ENCODE results near the gene SLC31A1. TPM values are rescaled to one million over a fixed set of nuclear protein-coding genes. Genes with fewer than 3 reads are reported as not detected.

SLC31A1 gene
- total RNA-seq, result 28.2 and 28.5 TPM in 2 replicates
- long read RNA-seq, full-length matches to known transcripts, result 58 of 69 reads
- long read RNA-seq, partial matches to known transcripts, result 0 of 69 reads
- long read RNA-seq, other reads (novel, unspliced or antisense), result 11 of 69 reads

GRCh38 chr9:113221003-113221799 lies at the start of gene SLC31A1, which contains the start of gene FKBP15:
Gene SLC31A1 (plus strand): TSS chr9:113221544. CDS start chr9:113256149, 34,605 bp downstream.
Gene FKBP15 (minus strand): TSS chr9:113221277. CDS start chr9:113221243, 34 bp downstream.
- H3K27ac Mint-ChIP-seq, result peak within 1 kb of the TSS; percentile 95
- no peaks in the 10 kb centered on the region for H3K27me3 Mint-ChIP-seq
- DNase-seq (ENCODE audit: low spot score, unreplicated experiment), result peak; percentile 96
- H3K4me3 Mint-ChIP-seq (ENCODE audit: low read depth), result peak within 1 kb of the TSS; percentile 89
- no peaks in the 10 kb centered on the region for H3K9me3 Mint-ChIP-seq (ENCODE audit: low read depth)
- H3K4me1 Mint-ChIP-seq (ENCODE audit: low read depth), result peaks cover 38% of the 10 kb centered on the region
- H3K36me3 Mint-ChIP-seq (ENCODE audit: insufficient read depth), result no peaks in the 10 kb centered on the region
- no peak for TF ChIP-seq CTCF (IDR thresholded peaks at IDR 0.05; ENCODE audit: unreplicated experiment)

DNA sequence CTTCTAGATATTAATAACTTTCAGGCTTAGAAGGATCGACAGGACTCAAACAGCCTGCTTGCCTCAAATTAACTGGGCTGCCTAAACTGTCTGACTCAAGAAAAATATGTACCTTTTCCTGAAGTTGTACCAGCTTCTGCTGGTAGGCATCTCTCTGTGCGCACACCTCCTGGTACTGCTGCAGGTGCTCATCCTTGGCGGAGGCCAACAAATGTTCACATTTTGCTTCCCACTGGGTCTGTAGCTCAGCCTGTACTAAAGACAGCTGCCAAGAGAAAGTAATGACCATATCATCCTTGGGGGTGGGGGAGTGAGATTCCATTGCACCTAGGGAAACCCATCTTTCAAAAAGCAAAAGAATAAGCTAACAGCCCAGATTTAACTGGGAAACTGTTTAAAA lies 48.0 kb upstream of the SLC31A1 start:
- DNase-seq (ENCODE audit: low spot score, unreplicated experiment), result no peak
- peaks cover 44% of the 10 kb centered on the region for H3K36me3 Mint-ChIP-seq (ENCODE audit: insufficient read depth)
- no peak for TF ChIP-seq CTCF (IDR thresholded peaks at IDR 0.05; ENCODE audit: unreplicated experiment)

DNA sequence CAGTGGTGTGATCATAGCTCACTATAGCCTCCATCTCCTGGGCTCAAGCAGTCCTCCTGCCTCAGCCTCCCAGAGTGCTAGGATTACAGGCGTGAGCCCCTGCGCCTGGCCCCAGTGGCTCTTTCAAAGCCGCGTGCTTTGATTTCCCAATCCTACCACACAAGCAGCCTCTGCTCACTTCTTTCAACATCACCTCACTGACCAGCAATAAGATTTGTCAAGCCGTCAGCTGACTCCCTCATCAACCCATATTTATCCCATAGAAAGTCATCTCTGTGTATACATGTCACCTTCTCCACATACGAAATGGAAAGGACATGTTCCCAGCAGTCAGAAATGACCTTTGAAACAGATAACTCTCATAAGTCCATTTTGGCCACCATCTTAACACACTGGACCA lies 44.5 kb upstream of the SLC31A1 start:
- Mint-ChIP-seq H3K9me3 (ENCODE audit: low read depth) (peaks cover 7% of the 10 kb centered on the region), H3K4me3 (ENCODE audit: low read depth) (no peak overlapping the region), H3K36me3 (ENCODE audit: insufficient read depth) (peaks cover 41% of the 10 kb centered on the region), H3K27ac (no peak overlapping the region), H3K4me1 (ENCODE audit: low read depth) (no peaks in the 10 kb centered on the region), H3K27me3 (no peaks in the 10 kb centered on the region)
- TF ChIP-seq CTCF (IDR thresholded peaks at IDR 0.05; ENCODE audit: unreplicated experiment), result no peak
- DNase-seq (ENCODE audit: low spot score, unreplicated experiment), result no peak

More for the DNA sequence above, 48.0 kb upstream of the SLC31A1 start:
- Mint-ChIP-seq H3K4me1 (ENCODE audit: low read depth) (no peaks in the 10 kb centered on the region), H3K4me3 (ENCODE audit: low read depth) (no peak overlapping the region), H3K27ac (no peak overlapping the region), H3K27me3 (no peaks in the 10 kb centered on the region), H3K9me3 (ENCODE audit: low read depth) (peaks cover 7% of the 10 kb centered on the region)

DNA sequence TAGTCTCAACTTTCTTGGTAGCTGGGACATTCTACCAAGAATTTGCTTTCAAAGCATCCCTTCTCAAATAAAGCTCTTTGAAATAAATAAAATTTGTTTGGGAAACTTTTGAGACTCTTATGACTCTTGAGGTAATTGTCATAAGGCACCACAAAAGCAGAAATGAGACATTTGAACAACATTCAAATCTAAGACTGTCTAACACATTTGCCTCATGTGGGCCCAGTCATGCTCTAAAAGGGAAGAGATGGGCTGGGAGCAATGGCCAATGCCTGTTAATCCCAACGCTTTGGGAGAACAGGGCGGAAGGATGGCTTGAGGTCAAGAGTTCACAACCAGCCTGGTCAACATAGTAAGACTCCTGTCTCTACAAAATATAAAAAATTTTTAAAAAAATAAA lies 44.1 kb upstream of the SLC31A1 start:
- DNase-seq (ENCODE audit: low spot score, unreplicated experiment), result no peak
- Mint-ChIP-seq H3K9me3 (ENCODE audit: low read depth) (peaks cover 7% of the 10 kb centered on the region), H3K27me3 (no peaks in the 10 kb centered on the region), H3K4me1 (ENCODE audit: low read depth) (no peaks in the 10 kb centered on the region), H3K27ac (no peak overlapping the region), H3K36me3 (ENCODE audit: insufficient read depth) (peaks cover 40% of the 10 kb centered on the region), H3K4me3 (ENCODE audit: low read depth) (no peak overlapping the region)
- no peak for TF ChIP-seq CTCF (IDR thresholded peaks at IDR 0.05; ENCODE audit: unreplicated experiment)

DNA sequence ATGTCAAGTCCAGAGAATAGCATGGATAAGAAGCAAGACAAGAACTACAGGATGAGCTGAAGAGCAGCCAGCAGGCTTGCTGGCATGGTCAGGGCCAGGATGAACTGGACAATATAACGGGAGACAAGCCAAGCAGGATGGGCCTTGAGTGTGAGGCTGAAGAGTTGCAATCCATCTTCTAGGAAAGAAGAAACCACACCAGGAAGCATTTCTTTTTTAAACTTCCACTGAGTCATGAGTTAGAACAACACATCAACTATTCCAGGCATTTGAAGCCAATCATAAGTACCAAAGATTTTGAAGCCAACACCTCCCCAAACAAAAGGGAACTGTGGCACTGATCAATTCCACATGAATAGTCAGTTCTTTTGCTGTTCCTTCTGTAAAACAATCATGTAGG lies 43.3 kb upstream of the SLC31A1 start:
- Mint-ChIP-seq H3K27me3 (no peaks in the 10 kb centered on the region), H3K4me1 (ENCODE audit: low read depth) (no peaks in the 10 kb centered on the region), H3K4me3 (ENCODE audit: low read depth) (no peak overlapping the region), H3K36me3 (ENCODE audit: insufficient read depth) (peaks cover 34% of the 10 kb centered on the region), H3K27ac (no peak overlapping the region), H3K9me3 (ENCODE audit: low read depth) (no peaks in the 10 kb centered on the region)
- DNase-seq (ENCODE audit: low spot score, unreplicated experiment), result no peak
- TF ChIP-seq CTCF (IDR thresholded peaks at IDR 0.05; ENCODE audit: unreplicated experiment), result no peak
